Astrocyte (in vitro differentiated cells and primary cell): ENCODE results near the gene CELF2. TPM values are rescaled to one million over a fixed set of nuclear protein-coding genes. Genes with fewer than 3 reads are reported as not detected.

Source experiments
- DNase-seq: peaks from one replicate; pipeline ENCODE4 v3.0.0-alpha.2; 2010; ENCODE audit warnings: low read depth
- FAIRE-seq: peaks from 2 replicates; lab custom pipeline; 2011; peaks lifted over from hg19 to GRCh38; lab: Jason Lieb, UNC
- H2AFZ ChIP-seq: 2 replicates; pipeline ENCODE4 v1.6.0; 2012; ENCODE audit warnings: low read depth, low read length, inconsistent platforms
- H3K27ac ChIP-seq: 2 replicates; pipeline ENCODE4 v1.5.1; 2011; ENCODE audit warnings: low read depth, low read length, inconsistent platforms
- H3K27me3 ChIP-seq: 2 replicates; pipeline ENCODE4 v1.6.0; 2011; ENCODE audit warnings: low read length, inconsistent platforms; ENCODE audit not compliant: insufficient read depth
- H3K36me3 ChIP-seq: 2 replicates; pipeline ENCODE4 v1.5.1; 2011; ENCODE audit warnings: low read length, inconsistent platforms; ENCODE audit not compliant: insufficient read depth
- H3K4me1 ChIP-seq: 2 replicates; pipeline ENCODE4 v1.5.1; 2011; ENCODE audit warnings: low read length, inconsistent platforms; ENCODE audit not compliant: insufficient read depth
- H3K4me2 ChIP-seq: 2 replicates; pipeline ENCODE4 v1.6.0; 2012; ENCODE audit warnings: low read length, inconsistent platforms
- H3K4me3 ChIP-seq: 2 replicates; pipeline ENCODE4 v1.5.1; 2011; ENCODE audit warnings: low read depth, mild to moderate bottlenecking, low read length, inconsistent platforms; ENCODE audit not compliant: insufficient read depth
- H3K79me2 ChIP-seq: 2 replicates; pipeline ENCODE4 v1.6.0; 2012; ENCODE audit warnings: mild to moderate bottlenecking, low read length, inconsistent platforms; ENCODE audit not compliant: insufficient read depth
- H3K9ac ChIP-seq: 2 replicates; pipeline ENCODE4 v1.6.0; 2012; ENCODE audit warnings: mild to moderate bottlenecking, low read length, inconsistent platforms
- H3K9me3 ChIP-seq: 2 replicates; pipeline ENCODE4 v1.5.1; 2012; ENCODE audit warnings: low read depth, mild to moderate bottlenecking, low read length, inconsistent platforms; ENCODE audit not compliant: insufficient read depth
- H4K20me1 ChIP-seq: 2 replicates; pipeline ENCODE4 v1.6.0; 2012; ENCODE audit warnings: low read length, inconsistent platforms; ENCODE audit not compliant: insufficient read depth
- H3K27ac Mint-ChIP-seq: one replicate; pipeline ENCODE4 v1.8.0; 2021; ENCODE audit warnings: mild to moderate bottlenecking, mixed read lengths; ENCODE audit not compliant: unreplicated experiment
- H3K27me3 Mint-ChIP-seq: one replicate; pipeline ENCODE4 v1.8.0; 2021; ENCODE audit warnings: low read depth, mixed read lengths; ENCODE audit not compliant: unreplicated experiment
- H3K36me3 Mint-ChIP-seq: one replicate; pipeline ENCODE4 v1.8.0; 2021; ENCODE audit warnings: low read depth, mixed read lengths; ENCODE audit not compliant: unreplicated experiment
- H3K4me1 Mint-ChIP-seq: one replicate; pipeline ENCODE4 v1.8.0; 2021; ENCODE audit warnings: low read depth, mixed read lengths; ENCODE audit not compliant: unreplicated experiment
- H3K4me3 Mint-ChIP-seq: one replicate; pipeline ENCODE4 v1.8.0; 2021; ENCODE audit warnings: mild to moderate bottlenecking, moderate library complexity, mixed read lengths; ENCODE audit not compliant: unreplicated experiment
- H3K9me3 Mint-ChIP-seq: one replicate; pipeline ENCODE4 v1.8.0; 2021; ENCODE audit warnings: mild to moderate bottlenecking, mixed read lengths; ENCODE audit not compliant: unreplicated experiment
- CTCF ChIP-seq: IDR thresholded peaks from 2 replicates; pipeline ENCODE4 v1.5.1; 2011; ENCODE audit warnings: low read depth, mild to moderate bottlenecking, inconsistent platforms, low read length, moderate library complexity; ENCODE audit not compliant: insufficient read depth
- EZH2 ChIP-seq: IDR thresholded peaks from 2 replicates; pipeline ENCODE4 v1.6.1; 2012; ENCODE audit warnings: mild to moderate bottlenecking, low read length, inconsistent platforms; ENCODE audit not compliant: insufficient read depth
- total RNA-seq: library from RNA; stranded (reverse); gene quantifications from 2 replicates; pipeline ENCODE4 v1.2.1, GENCODE V29; 2021

Gene CELF2
- total RNA-seq, 1 donor from 2014 or later, result 76.1 TPM

GRCh38 chr10:11088709-11089108 lies 71.0 kb downstream of the CELF2 start:
- Histone ChIP-seq H3K4me1 (no peaks in the 10 kb centered on the region), H3K27me3 (no peaks in the 10 kb centered on the region), H3K27ac (no peak overlapping the region), H4K20me1 (no peaks in the 10 kb centered on the region), H3K4me2 (no peak overlapping the region), H3K4me3 (no peak overlapping the region), H3K9me3 (no peaks in the 10 kb centered on the region), H3K36me3 (no peaks in the 10 kb centered on the region), H3K9ac (no peak overlapping the region), H3K79me2 (no peaks in the 10 kb centered on the region), H2AFZ (no peak overlapping the region)
- Mint-ChIP-seq H3K27ac (no peak overlapping the region), H3K36me3 (no peaks in the 10 kb centered on the region), H3K4me1 (peaks cover 2% of the 10 kb centered on the region), H3K9me3 (no peaks in the 10 kb centered on the region), H3K27me3 (no peaks in the 10 kb centered on the region), H3K4me3 (no peak overlapping the region)
- no peak for TF ChIP-seq CTCF
- TF ChIP-seq EZH2, result no peak
- DNase-seq, result no peak
- no peak for FAIRE-seq

GRCh38 chr10:11089272-11089671 lies 71.6 kb downstream of the CELF2 start:
- no peaks in the 10 kb centered on the region for H3K79me2 ChIP-seq
- no peaks in the 10 kb centered on the region for H3K9me3 ChIP-seq
- H3K4me1 ChIP-seq, result no peaks in the 10 kb centered on the region
- DNase-seq, result no peak
- H4K20me1 ChIP-seq, result no peaks in the 10 kb centered on the region
- Mint-ChIP-seq H3K27ac (no peak overlapping the region), H3K27me3 (no peaks in the 10 kb centered on the region), H3K36me3 (no peaks in the 10 kb centered on the region), H3K4me3 (no peak overlapping the region), H3K4me1 (peaks cover 2% of the 10 kb centered on the region), H3K9me3 (no peaks in the 10 kb centered on the region)
- H3K27ac ChIP-seq, result no peak overlapping the region
- H3K9ac ChIP-seq, result no peak overlapping the region
- H3K4me2 ChIP-seq, result no peak overlapping the region
- H2AFZ ChIP-seq, result no peak overlapping the region
- no peak overlapping the region for H3K4me3 ChIP-seq
- FAIRE-seq, result no peak
- H3K36me3 ChIP-seq, result no peaks in the 10 kb centered on the region
- TF ChIP-seq EZH2 (no peak), CTCF (no peak)
- H3K27me3 ChIP-seq, result no peaks in the 10 kb centered on the region

DNA sequence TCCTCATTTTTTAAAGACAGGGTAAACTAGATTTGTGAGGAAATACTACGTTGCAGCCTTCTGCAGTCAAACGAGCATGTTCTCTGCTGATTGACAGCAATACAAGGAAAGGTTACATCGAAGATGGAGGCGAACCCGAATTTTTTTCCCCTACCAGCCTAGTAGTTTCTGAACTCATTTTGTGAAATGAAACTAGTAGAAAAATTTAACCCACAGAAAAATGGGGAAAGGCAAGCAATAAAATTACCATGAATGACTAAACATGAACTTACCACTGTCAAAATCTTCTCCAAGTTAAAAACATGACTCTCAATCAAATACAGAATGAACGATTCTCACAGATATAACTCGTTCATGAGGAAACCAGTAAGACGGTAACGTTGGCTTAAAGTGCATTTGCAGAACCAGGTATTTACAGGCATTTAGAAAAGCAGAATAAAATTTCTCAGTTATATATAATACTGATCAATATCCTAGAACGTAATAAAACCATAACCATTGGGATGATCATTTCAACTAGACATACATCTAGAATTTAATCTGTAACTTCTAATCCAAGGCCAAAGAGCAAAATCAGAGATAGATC lies 73.9 kb downstream of the CELF2 start:
- no peak overlapping the region for H2AFZ ChIP-seq
- H3K4me1 ChIP-seq, result no peaks in the 10 kb centered on the region
- H3K36me3 ChIP-seq, result no peaks in the 10 kb centered on the region
- DNase-seq (no peak), FAIRE-seq (no peak)
- Mint-ChIP-seq H3K27me3 (no peaks in the 10 kb centered on the region), H3K9me3 (no peaks in the 10 kb centered on the region), H3K36me3 (no peaks in the 10 kb centered on the region), H3K4me1 (peaks cover 8% of the 10 kb centered on the region), H3K4me3 (no peak overlapping the region), H3K27ac (no peak overlapping the region)
- no peak overlapping the region for H3K9ac ChIP-seq
- TF ChIP-seq EZH2, result no peak
- TF ChIP-seq CTCF, result no peak
- no peak overlapping the region for H3K4me3 ChIP-seq
- no peaks in the 10 kb centered on the region for H3K27me3 ChIP-seq
- H3K79me2 ChIP-seq, result no peaks in the 10 kb centered on the region
- H3K27ac ChIP-seq, result no peak overlapping the region
- H3K4me2 ChIP-seq, result no peak overlapping the region
- H4K20me1 ChIP-seq, result no peaks in the 10 kb centered on the region
- peaks cover 6% of the 10 kb centered on the region for H3K9me3 ChIP-seq
